ENCODE measurements around the gene TGDS.

DNA sequence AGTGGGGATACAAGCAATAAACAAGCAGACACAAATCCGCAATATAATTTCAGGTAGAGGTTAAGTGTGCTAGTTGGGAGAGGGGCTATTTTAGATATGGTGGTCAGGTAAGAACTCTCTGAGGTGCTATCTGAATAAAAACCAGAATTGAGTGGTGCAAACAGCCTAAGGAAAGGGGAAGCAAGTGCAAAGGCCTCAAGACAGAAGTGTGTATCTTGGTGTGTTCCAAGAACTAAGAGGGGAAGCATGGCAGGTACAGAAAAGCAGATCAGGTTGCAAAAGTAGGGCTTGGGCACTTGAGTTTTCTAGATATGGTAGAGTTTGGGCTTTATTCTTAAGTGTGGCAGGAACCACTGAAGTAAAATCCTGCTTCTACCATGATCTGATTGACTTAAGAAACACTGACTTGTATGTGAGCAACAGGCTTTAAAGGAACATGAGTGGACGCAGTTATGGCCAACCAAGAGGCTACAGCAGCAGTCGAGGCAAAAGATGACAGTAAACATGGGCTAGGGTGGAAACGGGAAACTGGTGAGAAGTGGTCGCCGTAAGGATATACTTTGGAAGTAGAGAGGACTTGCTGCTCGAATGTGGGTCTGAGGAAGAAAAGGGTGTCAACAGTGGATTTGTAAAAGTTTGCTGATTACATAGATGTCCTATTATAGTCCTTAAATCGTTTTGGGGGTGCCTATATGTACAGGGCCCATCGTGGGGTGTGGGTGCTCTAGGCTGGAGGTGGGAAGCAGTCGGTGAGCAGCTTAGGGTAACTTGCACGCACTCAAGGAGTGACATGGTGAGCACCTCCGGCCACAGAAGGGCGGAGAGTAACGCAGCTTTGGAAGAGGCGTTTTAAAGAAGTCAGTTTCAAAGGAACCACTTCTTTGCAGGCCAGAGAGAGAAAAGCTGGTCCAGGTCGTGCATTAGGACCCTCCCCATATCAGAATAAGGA, 677 bp downstream of the TGDS start:
- TF ChIP-seq, protein P1, sequence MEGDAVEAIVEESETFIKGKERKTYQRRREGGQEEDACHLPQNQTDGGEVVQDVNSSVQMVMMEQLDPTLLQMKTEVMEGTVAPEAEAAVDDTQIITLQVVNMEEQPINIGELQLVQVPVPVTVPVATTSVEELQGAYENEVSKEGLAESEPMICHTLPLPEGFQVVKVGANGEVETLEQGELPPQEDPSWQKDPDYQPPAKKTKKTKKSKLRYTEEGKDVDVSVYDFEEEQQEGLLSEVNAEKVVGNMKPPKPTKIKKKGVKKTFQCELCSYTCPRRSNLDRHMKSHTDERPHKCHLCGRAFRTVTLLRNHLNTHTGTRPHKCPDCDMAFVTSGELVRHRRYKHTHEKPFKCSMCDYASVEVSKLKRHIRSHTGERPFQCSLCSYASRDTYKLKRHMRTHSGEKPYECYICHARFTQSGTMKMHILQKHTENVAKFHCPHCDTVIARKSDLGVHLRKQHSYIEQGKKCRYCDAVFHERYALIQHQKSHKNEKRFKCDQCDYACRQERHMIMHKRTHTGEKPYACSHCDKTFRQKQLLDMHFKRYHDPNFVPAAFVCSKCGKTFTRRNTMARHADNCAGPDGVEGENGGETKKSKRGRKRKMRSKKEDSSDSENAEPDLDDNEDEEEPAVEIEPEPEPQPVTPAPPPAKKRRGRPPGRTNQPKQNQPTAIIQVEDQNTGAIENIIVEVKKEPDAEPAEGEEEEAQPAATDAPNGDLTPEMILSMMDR (IDR thresholded peaks at IDR 0.05) = no peak
- no peak for TF ChIP-seq POLR2A (IDR thresholded peaks at IDR 0.05)
